GM12878 (cell line): ENCODE results near the gene ZNF527. TPM values are rescaled to one million over a fixed set of nuclear protein-coding genes. Genes with fewer than 3 reads are reported as not detected.
"Not testable (repeated sequence)": the region's sequence is repeated elsewhere in the genome, so short reads cannot be mapped to it uniquely, and the experiment has no call there.

Experiments
- ATAC-seq: fragments of 200-7000 bp; cut with Tn5 transposase; 3 replicates; pipeline ENCODE4 v1.9.1; 2020; ENCODE audit warnings: mild to moderate bottlenecking, moderate library complexity
- BruUV-seq: library from RNA; stranded (reverse); fragments of 400-500 nt; replicated peaks from 2 replicates; lab custom pipeline; 2021; lab: Mats Ljungman, UMichigan
- CTCF ChIA-PET: fragments of 300-600 bp; sonication (Branson Sonifier 250); formaldehyde crosslinking; extraction: SDS; loops from one replicate; lab custom pipeline; 2021; ENCODE audit warnings: inconsistent platforms; lab: Yijun Ruan, JAX
- POLR2A ChIA-PET: fragments of 350-600 bp; formaldehyde crosslinking; extraction: SDS; loops from one replicate; lab custom pipeline; 2021; ENCODE audit warnings: inconsistent platforms; lab: Charles Lee
- RAD21 ChIA-PET: fragments of 300-600 bp; sonication (Branson Sonifier 250); formaldehyde crosslinking; loops from one replicate; lab custom pipeline; 2023; ENCODE audit warnings: antibody characterized with exemption; ENCODE audit not compliant: unreplicated experiment; lab: Charles Lee
- SMC1A ChIA-PET: fragments of 300-600 bp; sonication (Branson Sonifier 250); formaldehyde crosslinking; loops from one replicate; lab custom pipeline; 2023; ENCODE audit not compliant: unreplicated experiment, uncharacterized antibody; lab: Charles Lee
- DNase-seq: peaks from one replicate; pipeline ENCODE4 v3.0.0-alpha.2; 2011; ENCODE audit warnings: low read depth, low spot score
- FAIRE-seq: peaks from 3 replicates; lab custom pipeline; 2011; peaks lifted over from hg19 to GRCh38; lab: Jason Lieb, UNC
- H2AFZ ChIP-seq: 2 replicates; pipeline ENCODE4 v1.6.0; 2011; ENCODE audit warnings: low read depth, low read length, control low read depth; ENCODE audit not compliant: control insufficient read depth
- H3K27ac ChIP-seq: 2 replicates; pipeline ENCODE4 v1.5.1; 2011; ENCODE audit warnings: control low read depth; ENCODE audit not compliant: control insufficient read depth, insufficient read depth
- H3K27me3 ChIP-seq, 2 experiments: replicated peaks in 1 of 2; 2 replicates each; pipeline versions ENCODE4 v1.6.0 to v1.6.1; 2011; ENCODE audit warnings: low read length in 1 of 2; ENCODE audit not compliant: control insufficient read depth in 2 of 2, insufficient read depth in 2 of 2
- H3K36me3 ChIP-seq, 2 experiments: 2 replicates each; pipeline ENCODE4 v1.5.1; 2011; ENCODE audit warnings: low read length in 1 of 2; ENCODE audit not compliant: control insufficient read depth in 2 of 2, insufficient read depth in 2 of 2
- H3K4me1 ChIP-seq: 2 replicates; pipeline ENCODE4 v1.6.1; 2011; ENCODE audit warnings: mild to moderate bottlenecking, low read length, moderate library complexity, mixed read lengths; ENCODE audit not compliant: control insufficient read depth, insufficient read depth
- H3K4me2 ChIP-seq: 2 replicates; pipeline ENCODE4 v1.6.0; 2011; ENCODE audit warnings: control low read depth; ENCODE audit not compliant: control insufficient read depth, insufficient read depth
- H3K4me3 ChIP-seq: fragments of 200-600 bp; sonication (generic); 2 replicates; pipeline ENCODE4 v1.5.1; 2016
- H3K79me2 ChIP-seq: 2 replicates; pipeline ENCODE4 v1.6.0; 2011; ENCODE audit warnings: low read length; ENCODE audit not compliant: control insufficient read depth, insufficient read depth
- H3K9ac ChIP-seq: 2 replicates; pipeline ENCODE4 v1.8.0; 2011; ENCODE audit warnings: low read length, control low read depth, mixed read lengths; ENCODE audit not compliant: control insufficient read depth, insufficient read depth
- H3K9me3 ChIP-seq: replicated peaks from 3 replicates; pipeline ENCODE4 v1.5.1; 2011; ENCODE audit warnings: mild to moderate bottlenecking, low read length; ENCODE audit not compliant: control insufficient read depth, insufficient read depth
- H4K20me1 ChIP-seq: 2 replicates; pipeline ENCODE4 v1.6.0; 2011; ENCODE audit not compliant: control insufficient read depth, insufficient read depth
- HDAC6 ChIP-seq: fragments of 200-600 bp; sonication (generic); IDR thresholded peaks from one replicate; pipeline ENCODE4 v1.8.0; 2017; ENCODE audit warnings: antibody characterized with exemption; ENCODE audit not compliant: unreplicated experiment
- IKZF1 ChIP-seq: fragments of 450-650 bp; conservative IDR thresholded peaks from 2 replicates; pipeline ENCODE4 v1.6.1; 2017; ENCODE audit warnings: antibody characterized with exemption, mild to moderate bottlenecking
- MTA2 ChIP-seq: fragments of 450-650 bp; IDR thresholded peaks from 2 replicates; pipeline ENCODE4 v1.6.1; 2016; ENCODE audit warnings: low read depth, mild to moderate bottlenecking, moderate library complexity
- PAX8 ChIP-seq: fragments of 450-650 bp; IDR thresholded peaks from 2 replicates; pipeline ENCODE4 v1.6.1; 2017; ENCODE audit warnings: mild to moderate bottlenecking, moderate library complexity
- POU2F2 ChIP-seq: IDR thresholded peaks from 3 replicates; pipeline ENCODE4 v1.6.1; 2011; ENCODE audit warnings: low read depth, mild to moderate bottlenecking, low read length, borderline replicate concordance
- RAD51 ChIP-seq: fragments of 450-650 bp; IDR thresholded peaks from 2 replicates; pipeline ENCODE4 v1.6.1; 2016; ENCODE audit warnings: moderate library complexity, mild to moderate bottlenecking, inconsistent platforms
- SMARCA5 ChIP-seq: fragments of 450-650 bp; IDR thresholded peaks from 2 replicates; pipeline ENCODE4 v1.6.1; 2017; ENCODE audit warnings: mild to moderate bottlenecking
- SREBF1 ChIP-seq: IDR thresholded peaks from 2 replicates; pipeline ENCODE4 v1.6.1; 2012; ENCODE audit warnings: mild to moderate bottlenecking, low read length
- TBL1XR1 ChIP-seq: IDR thresholded peaks from 2 replicates; pipeline ENCODE4 v1.6.1; 2012; ENCODE audit warnings: low read depth, low read length, improper control_type of control experiment
- TCF7 ChIP-seq: IDR thresholded peaks from 2 replicates; pipeline ENCODE4 v1.6.1; 2014; ENCODE audit warnings: antibody characterized with exemption, borderline replicate concordance
- WGBS: methylation state at CpG from one replicate; pipeline ENCODE4 v1.1.6; 2016; ENCODE audit warnings: low lambda C conversion rate; ENCODE audit not compliant: insufficient replicate concordance, insufficient coverage; ENCODE audit errors: missing lambda C conversion rate; 5-methylcytosine and 5-hydroxymethylcytosine counted together
- in situ Hi-C: fragments of 300-500 bp; cut with MboI; formaldehyde crosslinking; loops from 9 replicates; pipeline ENCODE4 v1.14.3; 2018; ENCODE audit warnings: mixed read lengths
- intact Hi-C: fragments of 100-400 bp; cut with micrococcal nuclease; formaldehyde crosslinking; loops from one replicate; pipeline ENCODE4 v1.14.2; 2022; ENCODE audit not compliant: unreplicated experiment
- polyA plus RNA-seq, 11 experiments: library from polyadenylated mRNA; depleted of rRNA in 4 of 11; unstranded in 6 of 11; stranded (reverse) in 5 of 11; fragments of >200 nt; fragmentation: Nextera tagmentation in 4 of 11; fragmentation: Illumina TruSeq in 1 of 11; extraction: Ambion mirVana in 4 of 11; extraction: Trizol in 1 of 11; gene quantifications; 1 replicate in 1 of 11; 2 replicates in 10 of 11; pipeline versions ENCODE4 v1.2.1 to v1.2.3, GENCODE V29; 2011 to 2016; ENCODE audit warnings: inconsistent platforms in 2 of 11, missing spikeins in 2 of 11, low read depth in 1 of 11
- total RNA-seq, 4 experiments: library from RNA; depleted of rRNA in 3 of 4; stranded (reverse); fragments of >200 nt in 3 of 4; fragmentation: Illumina TruSeq in 1 of 4; extraction: Trizol in 1 of 4; gene quantifications; 2 replicates each; pipeline versions ENCODE4 v1.2.1 to v1.2.3, GENCODE V29; 2013 to 2021
- TF ChIP-seq, protein P1 (sequence below): IDR thresholded peaks from 2 replicates; pipeline ENCODE4 v1.6.1; 2011; ENCODE audit warnings: low read depth, low read length, improper control_type of control experiment, borderline replicate concordance
- TF ChIP-seq, protein P2 (sequence below): fragments of 450-650 bp; IDR thresholded peaks from 2 replicates; pipeline ENCODE4 v1.6.1; 2017; ENCODE audit warnings: mild to moderate bottlenecking, moderate library complexity

Gene ZNF527
- total and polyA plus RNA-seq, 10 of the 15 experiments (the other 5 are each of a cell fraction or from before 2014, with no cell fraction given): 2.0 to 5.6 (median 3.6) TPM

DNA sequence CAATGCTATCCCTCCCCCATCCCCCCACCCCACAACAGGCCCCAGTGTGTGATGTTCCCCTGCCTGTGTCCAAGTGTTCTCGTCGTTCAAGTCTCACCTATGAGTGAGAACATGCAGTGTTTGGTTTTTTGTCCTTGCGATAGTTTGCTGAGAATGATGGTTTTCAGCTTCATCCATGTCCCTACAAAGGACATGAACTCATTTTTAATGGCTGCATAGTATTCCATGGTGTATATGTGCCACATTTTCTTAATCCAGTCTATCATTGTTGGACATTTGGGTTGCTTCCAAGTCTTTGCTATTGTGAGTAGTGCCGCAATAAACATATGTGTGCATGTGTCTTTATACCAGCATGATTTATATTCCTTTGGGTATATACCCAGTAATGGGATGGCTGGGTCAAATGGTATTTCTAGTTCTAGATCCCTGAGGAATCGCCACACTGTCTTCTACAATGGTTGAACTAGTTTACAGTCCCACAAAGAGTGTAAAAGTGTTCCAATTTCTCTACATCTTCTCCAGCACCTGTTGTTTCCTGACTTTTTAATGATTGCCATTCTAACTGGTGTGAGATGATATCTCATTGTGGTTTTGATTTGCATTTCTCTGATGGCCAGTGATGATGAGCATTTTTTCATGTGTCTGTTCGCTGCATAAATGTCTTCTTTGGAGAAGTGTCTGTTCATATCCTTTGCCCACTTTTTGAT lies 35.4 kb downstream of the ZNF527 start:
- H3K27ac ChIP-seq, H3K36me3 ChIP-seq, H3K4me2 ChIP-seq, DNase-seq, BruUV-seq, ATAC-seq, H4K20me1 ChIP-seq, H3K9ac ChIP-seq, H3K27me3 ChIP-seq, in situ Hi-C loops, H3K9me3 ChIP-seq, H3K4me1 ChIP-seq, H3K79me2 ChIP-seq, POLR2A ChIA-PET, FAIRE-seq, SMC1A ChIA-PET, RAD21 ChIA-PET, H2AFZ ChIP-seq, intact Hi-C loops, H3K4me3 ChIP-seq, CTCF ChIA-PET: not testable (repeated sequence)
- WGBS: 41% methylated on average over 6 of the region's 6 CpGs

DNA sequence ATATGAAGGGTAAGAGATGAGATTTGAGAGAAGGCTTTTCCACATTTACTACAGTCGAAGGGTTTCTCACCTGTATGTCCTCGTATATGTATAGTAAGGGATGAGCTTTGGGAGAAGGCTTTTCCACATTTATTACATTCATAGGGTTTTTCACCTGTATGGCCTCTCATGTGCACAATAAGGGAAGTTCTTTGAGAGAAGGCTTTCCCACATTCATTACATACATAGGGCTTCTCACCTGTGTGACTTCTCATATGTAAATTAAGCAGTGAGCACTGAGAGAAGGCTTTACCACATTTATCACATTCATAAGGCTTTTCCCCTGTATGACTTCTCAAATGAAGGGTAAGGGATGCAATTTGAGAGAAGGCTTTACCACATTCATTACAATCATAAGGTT lies 41.8 kb downstream of the ZNF527 start:
- no peak for ATAC-seq
- intact Hi-C loops: no loop called here
- no peaks in the 10 kb centered on the region for H3K27me3 ChIP-seq
- TF ChIP-seq IKZF1: no peak
- no peak for TF ChIP-seq MTA2
- TF ChIP-seq SMARCA5: no peak
- TF ChIP-seq TCF7: no peak
- no peak for TF ChIP-seq HDAC6
- TF ChIP-seq, protein P1, sequence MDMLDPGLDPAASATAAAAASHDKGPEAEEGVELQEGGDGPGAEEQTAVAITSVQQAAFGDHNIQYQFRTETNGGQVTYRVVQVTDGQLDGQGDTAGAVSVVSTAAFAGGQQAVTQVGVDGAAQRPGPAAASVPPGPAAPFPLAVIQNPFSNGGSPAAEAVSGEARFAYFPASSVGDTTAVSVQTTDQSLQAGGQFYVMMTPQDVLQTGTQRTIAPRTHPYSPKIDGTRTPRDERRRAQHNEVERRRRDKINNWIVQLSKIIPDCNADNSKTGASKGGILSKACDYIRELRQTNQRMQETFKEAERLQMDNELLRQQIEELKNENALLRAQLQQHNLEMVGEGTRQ: no peak
- TF ChIP-seq, protein P2, sequence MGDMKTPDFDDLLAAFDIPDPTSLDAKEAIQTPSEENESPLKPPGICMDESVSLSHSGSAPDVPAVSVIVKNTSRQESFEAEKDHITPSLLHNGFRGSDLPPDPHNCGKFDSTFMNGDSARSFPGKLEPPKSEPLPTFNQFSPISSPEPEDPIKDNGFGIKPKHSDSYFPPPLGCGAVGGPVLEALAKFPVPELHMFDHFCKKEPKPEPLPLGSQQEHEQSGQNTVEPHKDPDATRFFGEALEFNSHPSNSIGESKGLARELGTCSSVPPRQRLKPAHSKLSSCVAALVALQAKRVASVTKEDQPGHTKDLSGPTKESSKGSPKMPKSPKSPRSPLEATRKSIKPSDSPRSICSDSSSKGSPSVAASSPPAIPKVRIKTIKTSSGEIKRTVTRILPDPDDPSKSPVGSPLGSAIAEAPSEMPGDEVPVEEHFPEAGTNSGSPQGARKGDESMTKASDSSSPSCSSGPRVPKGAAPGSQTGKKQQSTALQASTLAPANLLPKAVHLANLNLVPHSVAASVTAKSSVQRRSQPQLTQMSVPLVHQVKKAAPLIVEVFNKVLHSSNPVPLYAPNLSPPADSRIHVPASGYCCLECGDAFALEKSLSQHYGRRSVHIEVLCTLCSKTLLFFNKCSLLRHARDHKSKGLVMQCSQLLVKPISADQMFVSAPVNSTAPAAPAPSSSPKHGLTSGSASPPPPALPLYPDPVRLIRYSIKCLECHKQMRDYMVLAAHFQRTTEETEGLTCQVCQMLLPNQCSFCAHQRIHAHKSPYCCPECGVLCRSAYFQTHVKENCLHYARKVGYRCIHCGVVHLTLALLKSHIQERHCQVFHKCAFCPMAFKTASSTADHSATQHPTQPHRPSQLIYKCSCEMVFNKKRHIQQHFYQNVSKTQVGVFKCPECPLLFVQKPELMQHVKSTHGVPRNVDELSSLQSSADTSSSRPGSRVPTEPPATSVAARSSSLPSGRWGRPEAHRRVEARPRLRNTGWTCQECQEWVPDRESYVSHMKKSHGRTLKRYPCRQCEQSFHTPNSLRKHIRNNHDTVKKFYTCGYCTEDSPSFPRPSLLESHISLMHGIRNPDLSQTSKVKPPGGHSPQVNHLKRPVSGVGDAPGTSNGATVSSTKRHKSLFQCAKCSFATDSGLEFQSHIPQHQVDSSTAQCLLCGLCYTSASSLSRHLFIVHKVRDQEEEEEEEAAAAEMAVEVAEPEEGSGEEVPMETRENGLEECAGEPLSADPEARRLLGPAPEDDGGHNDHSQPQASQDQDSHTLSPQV: no peak
- no peak for TF ChIP-seq TBL1XR1
- no peak for TF ChIP-seq POU2F2
- TF ChIP-seq PAX8: no peak
- no peak for TF ChIP-seq RAD51
- TF ChIP-seq SREBF1: no peak
- TF ChIP-seq, all 136 proteins: peak for 0
- WGBS: 98% methylated on average over 2 of the region's 2 CpGs
- no peak overlapping the region for H2AFZ ChIP-seq
- H3K27ac ChIP-seq: no peak overlapping the region
- no TSS peak for BruUV-seq
- H3K4me3 ChIP-seq: no peak overlapping the region
- no peaks in the 10 kb centered on the region for H4K20me1 ChIP-seq
- no peak overlapping the region for H3K4me2 ChIP-seq
- no peaks in the 10 kb centered on the region for H3K36me3 ChIP-seq
- ChIA-PET CTCF (no interaction called here), POLR2A (no interaction called here), SMC1A (no interaction called here), RAD21 (no interaction called here)
- DNase-seq: no peak
- peaks cover 20% of the 10 kb centered on the region for H3K9me3 ChIP-seq
- in situ Hi-C loops: no loop called here
- FAIRE-seq: no peak
- H3K9ac ChIP-seq: no peak overlapping the region
- H3K79me2 ChIP-seq: no peaks in the 10 kb centered on the region
- no peaks in the 10 kb centered on the region for H3K4me1 ChIP-seq
